NOMO-1 treated with DMSO at 0.1 percent for 48 hours (cell line): ENCODE results near the gene SLC32A1.

ENCODE experiments used
- DNase-seq: peaks from one replicate; lab custom pipeline; 2025; ENCODE audit not compliant: unreplicated experiment; lab: John Stamatoyannopoulos, UW

Gene SLC32A1

GRCh38 chr20:38725148-38725901, 1.0 kb downstream of the SLC32A1 start:
- DNase-seq = no peak

GRCh38 chr20:38725931-38726803, 1.9 kb downstream of the SLC32A1 start:
- no peak for DNase-seq

DNA sequence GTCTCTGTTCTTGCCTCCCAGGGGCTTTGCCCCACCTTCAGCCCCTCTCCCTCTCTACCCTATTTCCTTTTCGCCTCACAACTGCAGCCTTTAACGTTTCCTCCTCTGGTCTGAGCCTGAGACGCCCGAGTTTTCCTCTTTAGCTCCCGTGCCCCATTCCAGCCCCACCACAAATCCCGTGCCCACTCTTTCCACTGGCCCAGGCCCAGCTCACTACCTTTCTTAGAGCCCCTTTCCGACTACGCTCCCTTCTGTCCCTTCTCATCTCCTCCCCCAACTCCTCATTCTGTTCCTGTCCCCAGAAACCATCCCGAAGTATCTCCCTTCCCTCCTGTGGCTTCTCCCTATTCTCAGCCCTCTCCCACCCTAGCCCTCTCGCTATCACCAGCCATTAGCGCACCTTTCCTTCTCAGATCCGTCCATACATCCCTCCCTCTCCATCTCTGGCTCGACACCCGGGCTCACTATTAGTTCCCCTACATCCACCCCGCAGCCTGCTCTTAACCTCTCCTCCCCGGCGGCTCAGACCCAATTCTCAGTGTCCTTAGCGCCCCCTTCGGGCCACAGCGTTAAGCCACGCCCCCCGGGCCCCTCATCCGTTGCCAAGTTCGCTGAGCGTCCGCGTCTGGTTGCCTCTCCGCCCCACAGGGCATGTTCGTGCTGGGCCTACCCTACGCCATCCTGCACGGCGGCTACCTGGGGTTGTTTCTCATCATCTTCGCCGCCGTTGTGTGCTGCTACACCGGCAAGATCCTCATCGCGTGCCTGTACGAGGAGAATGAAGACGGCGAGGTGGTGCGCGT, 2.7 kb downstream of the SLC32A1 start:
- DNase-seq = no peak

DNA sequence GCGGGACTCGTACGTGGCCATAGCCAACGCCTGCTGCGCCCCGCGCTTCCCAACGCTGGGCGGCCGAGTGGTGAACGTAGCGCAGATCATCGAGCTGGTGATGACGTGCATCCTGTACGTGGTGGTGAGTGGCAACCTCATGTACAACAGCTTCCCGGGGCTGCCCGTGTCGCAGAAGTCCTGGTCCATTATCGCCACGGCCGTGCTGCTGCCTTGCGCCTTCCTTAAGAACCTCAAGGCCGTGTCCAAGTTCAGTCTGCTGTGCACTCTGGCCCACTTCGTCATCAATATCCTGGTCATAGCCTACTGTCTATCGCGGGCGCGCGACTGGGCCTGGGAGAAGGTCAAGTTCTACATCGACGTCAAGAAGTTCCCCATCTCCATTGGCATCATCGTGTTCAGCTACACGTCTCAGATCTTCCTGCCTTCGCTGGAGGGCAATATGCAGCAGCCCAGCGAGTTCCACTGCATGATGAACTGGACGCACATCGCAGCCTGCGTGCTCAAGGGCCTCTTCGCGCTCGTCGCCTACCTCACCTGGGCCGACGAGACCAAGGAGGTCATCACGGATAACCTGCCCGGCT, 3.4 kb downstream of the SLC32A1 start:
- no peak for DNase-seq

DNA sequence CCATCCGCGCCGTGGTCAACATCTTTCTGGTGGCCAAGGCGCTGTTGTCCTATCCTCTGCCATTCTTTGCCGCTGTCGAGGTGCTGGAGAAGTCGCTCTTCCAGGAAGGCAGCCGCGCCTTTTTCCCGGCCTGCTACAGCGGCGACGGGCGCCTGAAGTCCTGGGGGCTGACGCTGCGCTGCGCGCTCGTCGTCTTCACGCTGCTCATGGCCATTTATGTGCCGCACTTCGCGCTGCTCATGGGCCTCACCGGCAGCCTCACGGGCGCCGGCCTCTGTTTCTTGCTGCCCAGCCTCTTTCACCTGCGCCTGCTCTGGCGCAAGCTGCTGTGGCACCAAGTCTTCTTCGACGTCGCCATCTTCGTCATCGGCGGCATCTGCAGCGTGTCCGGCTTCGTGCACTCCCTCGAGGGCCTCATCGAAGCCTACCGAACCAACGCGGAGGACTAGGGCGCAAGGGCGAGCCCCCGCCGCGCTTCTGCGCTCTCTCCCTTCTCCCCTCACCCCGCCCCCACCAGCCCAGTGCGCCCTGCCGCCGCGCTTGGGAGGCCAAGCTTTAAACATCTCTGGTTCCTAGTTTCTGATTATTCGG, 4.0 kb downstream of the SLC32A1 start:
- DNase-seq = no peak

DNA sequence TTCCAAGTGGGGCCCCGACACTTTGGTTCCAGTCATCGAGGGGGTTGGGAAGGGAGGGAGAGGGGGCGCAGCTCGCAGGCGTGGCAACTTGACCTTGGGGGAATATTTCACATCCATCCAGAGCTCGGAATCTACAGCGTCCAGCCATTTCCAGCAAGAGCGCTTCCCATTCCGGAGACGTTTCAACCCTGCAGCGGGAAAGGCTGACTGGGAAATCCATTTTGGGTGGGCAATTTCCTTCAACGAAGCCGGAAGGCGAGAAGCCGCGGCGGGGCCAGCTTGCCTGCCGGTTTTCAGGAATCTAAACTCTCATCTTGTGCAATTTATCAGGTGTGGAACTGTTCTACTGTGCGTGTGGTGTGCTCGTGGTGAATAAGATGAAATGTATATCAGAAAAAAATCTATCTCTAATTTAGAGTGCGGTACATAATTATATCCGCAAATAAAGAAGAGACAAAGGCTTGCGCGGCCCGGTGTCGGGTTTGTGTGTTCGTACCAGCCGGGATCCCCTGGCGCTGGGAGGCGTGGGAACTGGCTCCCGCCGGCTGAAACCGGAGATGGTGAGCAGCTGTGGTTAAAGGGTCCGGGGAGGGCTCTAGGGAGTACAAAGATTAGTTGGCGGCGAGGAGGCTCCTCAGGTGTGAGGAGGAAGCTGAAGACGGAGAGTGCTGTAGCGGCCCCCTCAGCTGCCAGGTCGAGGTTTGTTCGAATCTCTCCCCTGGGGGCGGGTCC, 4.8 kb downstream of the SLC32A1 start:
- DNase-seq = no peak

DNA sequence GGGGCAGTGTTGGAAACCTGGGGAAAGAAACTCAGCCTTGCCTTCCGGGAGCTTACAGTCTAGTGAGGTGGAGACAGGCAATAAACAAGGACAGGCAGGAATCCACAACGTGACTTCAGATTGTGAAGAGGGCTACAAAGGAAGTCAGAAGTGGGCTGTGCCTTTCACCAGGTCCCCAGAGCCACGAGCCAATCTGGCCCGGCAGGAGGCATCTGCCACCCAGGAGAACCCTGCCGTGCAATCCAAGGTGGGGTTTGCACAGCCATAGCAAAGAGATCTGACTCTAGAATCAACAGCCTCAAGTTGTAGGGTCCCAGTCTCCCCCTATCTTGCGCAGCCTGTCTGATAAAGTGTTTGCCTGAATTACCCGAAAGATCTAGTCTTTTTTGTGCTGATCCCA, 5.5 kb downstream of the SLC32A1 start:
- no peak for DNase-seq

- DNase-seq = no peak
Measured at GRCh38 chr20:38730167-38730988, 6.1 kb downstream of the SLC32A1 start.

GRCh38 chr20:38730989-38731737, 6.9 kb downstream of the SLC32A1 start:
- DNase-seq = peak; percentile 14

DNA sequence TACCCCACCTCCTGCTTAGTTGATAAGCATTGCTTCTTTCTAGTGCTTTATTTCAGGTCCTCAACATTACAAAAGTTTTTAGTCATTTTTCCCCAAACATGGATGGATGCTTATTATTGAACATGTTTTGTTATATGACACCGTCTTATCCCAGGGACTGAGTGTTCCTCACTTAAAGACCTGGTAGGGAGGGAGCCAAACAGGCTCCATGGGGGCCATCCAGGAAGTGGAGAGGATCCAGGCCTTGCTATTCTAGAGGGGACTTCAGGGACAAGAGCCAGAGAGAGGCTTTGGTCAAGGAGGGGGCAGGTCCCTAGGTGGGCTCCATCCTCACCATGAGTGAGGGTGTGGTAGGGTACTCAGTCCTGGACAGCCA, 7.4 kb downstream of the SLC32A1 start:
- DNase-seq = no peak

DNA sequence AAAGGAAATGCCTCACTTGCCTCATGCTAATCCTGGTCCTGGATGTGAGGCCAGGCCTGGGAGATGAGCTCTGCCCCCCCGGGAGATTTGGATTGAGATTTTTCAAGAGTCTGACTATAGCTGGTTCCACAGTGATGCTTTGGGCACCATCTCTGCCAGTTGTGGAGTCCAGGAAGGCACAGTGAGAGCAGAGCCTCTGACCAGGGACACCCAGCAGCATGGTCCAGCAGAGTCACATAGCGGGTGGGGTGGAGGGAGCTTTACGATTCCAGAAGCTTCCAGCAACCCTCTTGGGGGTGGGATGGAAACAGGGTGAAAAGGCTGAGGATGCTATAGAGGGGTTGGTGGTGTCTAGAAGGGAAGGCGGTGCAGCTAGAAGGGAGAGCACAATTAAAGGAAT, 8.7 kb downstream of the SLC32A1 start:
- DNase-seq = no peak

DNA sequence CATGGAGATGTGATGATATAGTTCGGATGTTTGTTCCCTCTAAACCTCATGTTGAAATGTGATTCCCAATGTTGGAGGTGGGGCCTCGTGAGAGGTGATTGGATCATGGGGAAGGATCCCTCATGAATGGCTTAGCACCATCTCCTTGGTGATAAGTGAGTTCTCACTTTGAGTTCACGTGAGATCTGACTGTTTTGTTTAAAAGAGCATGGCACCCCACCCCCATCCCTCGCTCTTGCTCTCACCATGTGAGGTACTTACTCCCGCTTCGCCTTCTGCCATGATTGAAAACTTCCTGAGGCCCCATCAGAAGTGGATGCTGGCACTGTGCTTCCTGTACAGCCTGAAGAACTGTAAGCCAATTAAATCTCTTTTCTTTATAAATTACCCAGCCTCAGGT, 10.9 kb downstream of the SLC32A1 start:
- no peak for DNase-seq

DNA sequence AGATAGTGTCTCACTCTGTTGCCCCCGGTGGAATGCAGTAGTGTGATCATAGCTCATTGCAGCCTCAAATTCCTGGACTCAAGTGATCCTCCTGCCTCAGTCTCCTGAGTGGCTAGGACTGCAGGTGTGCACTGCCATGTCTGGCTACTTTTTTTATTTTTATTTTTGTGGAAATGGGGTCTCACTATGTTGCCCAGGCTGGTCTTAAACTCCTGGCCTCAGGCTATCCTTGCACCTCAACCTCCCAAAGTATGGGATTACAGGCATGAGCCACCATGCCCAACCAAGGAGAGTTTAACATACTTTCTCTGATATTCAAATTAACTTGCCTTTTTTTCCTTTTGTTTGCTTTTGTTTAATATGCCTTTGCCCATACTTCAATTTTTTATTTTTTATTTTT, 13.6 kb downstream of the SLC32A1 start:
- DNase-seq = no peak

- no peak for DNase-seq
Measured at GRCh38 chr20:38745757-38746156, 21.5 kb downstream of the SLC32A1 start.

GRCh38 chr20:38747495-38748096, 23.3 kb downstream of the SLC32A1 start:
- no peak for DNase-seq

DNA sequence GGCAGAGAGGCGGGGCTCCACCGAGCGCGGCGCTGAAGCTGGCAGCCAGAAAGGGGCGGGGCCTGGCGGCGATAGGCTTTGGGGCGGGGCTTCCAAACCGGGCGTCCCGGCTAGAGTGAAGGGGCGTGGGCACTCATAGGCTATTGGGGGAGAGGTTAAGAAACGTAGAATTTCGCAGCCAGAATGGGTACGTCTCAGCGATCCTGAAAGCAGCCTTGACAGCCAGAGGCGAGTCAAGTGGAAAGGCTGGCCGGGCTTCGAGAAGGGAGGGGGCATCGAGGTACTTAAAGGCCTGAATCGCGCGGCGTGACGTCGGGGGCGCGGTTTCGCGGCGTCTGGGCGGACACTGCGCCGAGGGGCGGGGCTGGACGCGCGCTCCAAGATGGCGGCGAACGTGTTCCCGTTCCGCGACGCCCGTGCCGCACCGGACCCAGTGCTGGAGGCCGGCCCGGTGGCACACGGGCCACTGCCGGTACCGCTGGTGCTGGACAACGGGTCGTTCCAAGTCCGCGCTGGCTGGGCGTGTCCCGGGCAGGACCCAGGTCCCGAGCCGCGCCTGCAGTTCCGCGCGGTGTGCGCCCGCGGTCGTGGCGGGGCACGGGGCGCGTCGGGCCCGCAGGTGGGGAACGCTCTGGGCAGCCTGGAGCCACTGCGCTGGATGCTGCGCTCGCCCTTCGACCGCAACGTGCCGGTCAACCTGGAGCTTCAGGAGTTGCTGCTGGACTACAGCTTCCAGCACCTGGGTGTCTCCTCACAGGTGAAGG, 24.0 kb downstream of the SLC32A1 start, which contains the start of gene ACTR5:
Gene ACTR5, plus strand, starts transcription at position 364 of the 764 bp plus-strand sequence. Its CDS starts 19 bp downstream, at position 383.
- DNase-seq = peak; percentile 88

- DNase-seq = no peak
Measured at GRCh38 chr20:38748861-38749149, 24.5 kb downstream of the SLC32A1 start.
